ENCODE data around the gene VPS16.

Gene VPS16

GRCh38 chr20:2840138-2840966 lies at the start of gene VPS16, which contains the start of gene PCED1A:
TSS of gene VPS16 (plus strand) at chr20:2840745. CDS start at chr20:2840775, 30 bp downstream.
TSS of gene PCED1A (minus strand) at chr20:2840655. CDS start at chr20:2839912, 743 bp downstream.
- peak; percentile 64 for DNase-seq

DNA sequence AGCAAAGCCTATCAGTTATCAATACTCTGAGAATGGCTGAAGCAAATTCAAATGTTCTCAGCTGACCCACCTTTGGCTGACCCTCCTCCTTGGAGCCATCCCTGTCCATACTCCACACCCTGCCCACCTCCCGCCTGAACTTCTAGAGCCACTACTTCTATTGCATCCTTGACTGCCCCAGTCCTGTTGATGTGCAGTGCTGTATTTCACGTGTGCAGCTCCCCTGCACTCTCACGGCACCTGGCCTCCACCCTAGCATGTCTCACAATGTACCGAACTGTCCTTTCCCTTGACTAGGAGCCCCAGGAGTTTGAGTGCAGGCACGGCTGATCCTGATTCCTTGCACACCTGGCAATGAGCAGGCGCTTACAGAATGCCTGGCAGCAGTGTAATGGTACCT lies 47.1 kb upstream of the VPS16 start:
- DNase-seq, result no peak

- no peak for DNase-seq
Observed at GRCh38 chr20:2794202-2794748, 46.3 kb upstream of the VPS16 start.

- no peak for DNase-seq
Observed at GRCh38 chr20:2794866-2795447, 45.6 kb upstream of the VPS16 start.

- no peak for DNase-seq
Observed at GRCh38 chr20:2795451-2795850, 45.1 kb upstream of the VPS16 start.

DNA sequence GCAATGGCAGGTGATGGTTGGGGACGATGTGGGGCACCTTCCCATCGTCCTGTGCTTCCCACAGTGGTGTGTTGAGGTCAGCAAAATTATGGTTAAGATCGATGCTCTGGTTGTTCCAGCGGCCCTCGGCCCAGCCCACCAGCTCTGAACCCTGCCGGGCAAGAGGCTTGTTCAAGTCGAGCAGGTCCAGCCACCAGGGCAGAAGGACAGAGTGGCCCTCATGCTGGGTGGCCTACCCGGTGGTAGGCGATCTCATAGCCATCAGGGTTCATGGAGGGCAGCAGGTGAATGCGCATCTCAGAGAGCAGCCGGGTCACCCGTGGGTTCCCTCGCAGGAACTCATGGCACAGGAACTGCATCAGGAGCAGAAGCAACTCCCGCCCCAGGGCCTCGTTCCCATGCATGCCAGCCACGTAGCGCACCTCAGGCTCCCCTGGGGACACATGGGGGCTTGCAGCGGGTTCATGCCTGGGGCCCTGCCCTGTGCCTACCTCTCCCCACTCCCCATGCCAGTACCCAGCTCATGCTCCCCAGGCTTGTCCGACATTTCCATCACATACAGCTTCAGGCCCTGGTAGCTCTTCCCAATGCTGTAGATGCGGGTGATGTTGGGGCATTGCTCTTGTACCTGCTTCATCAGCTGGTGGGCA lies 44.4 kb upstream of the VPS16 start:
- DNase-seq, result no peak

GRCh38 chr20:2797136-2797983 lies 43.2 kb upstream of the VPS16 start:
- DNase-seq, result no peak

DNA sequence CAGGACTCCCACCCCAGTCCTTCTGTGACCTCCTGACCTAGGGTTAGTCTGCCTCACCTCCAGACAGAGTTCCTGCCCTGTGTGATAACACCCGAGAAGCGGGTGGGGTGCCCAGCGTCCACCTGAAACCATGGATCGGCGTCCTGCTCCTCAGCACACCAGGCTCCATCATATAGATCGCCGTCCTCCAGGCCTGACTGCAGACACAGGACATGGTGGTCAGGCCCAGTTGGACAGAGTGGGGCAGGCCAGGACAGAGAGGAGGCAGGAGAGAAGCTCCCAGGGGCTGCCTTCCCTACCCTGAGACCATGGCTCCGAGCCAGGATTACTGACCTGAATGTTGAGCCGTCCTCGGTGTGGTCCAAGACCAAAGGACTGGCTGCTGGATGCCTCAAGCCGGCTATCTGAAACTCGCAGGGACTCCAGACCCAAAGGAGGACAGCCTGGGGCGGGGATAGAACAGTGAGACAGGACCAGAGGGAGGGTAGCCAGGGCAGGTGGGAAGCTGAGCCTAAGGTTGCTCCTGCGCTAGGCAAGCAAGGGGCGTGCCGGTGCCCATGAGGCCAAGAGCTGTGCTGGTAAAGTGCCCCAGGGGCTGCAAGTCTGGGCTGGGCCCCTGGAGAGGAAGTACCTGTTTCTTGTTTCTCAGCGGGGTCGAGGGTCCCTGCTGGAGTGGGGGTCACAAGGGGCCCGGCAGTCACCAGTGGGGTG lies 42.3 kb upstream of the VPS16 start:
- no peak for DNase-seq

DNA sequence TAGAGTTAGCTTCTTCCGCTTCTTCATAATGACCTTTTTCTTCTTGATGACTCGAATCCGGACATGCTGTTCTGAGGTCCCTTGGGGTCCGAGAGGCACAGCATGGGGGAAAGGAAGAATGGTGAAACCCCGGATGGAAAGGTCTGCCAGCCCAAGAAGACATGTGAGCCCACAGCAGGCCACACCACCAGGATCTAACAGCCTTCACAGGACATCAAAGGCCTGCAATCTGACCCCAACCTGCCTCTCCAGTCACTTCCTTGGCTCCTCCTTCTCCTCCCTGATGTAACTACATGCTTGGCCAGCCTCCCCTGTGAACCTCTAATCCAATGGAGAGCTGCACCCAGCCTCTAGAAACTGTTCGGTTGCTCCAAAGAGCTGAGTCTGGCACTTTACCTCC lies 41.7 kb upstream of the VPS16 start:
- DNase-seq, result no peak

DNA sequence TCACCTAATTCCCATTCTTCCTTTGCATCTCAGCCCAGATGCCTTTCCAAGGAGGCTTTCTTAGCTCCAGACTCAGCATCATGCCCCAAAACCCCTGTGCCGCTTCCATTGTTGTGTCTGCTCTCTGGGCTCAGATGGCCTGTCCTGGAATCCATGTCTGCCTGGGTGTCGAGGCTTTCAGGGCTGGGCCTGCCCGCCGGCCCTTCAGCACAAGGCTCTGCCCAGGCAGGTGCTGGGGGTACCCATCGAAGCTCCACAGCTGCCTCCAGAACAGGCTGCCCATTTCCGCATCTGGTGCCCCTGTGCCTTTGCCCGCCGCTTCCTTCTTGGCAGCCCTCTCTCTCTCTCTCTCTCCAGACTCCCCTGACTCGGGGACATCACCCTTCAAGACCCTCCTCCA lies 41.3 kb upstream of the VPS16 start:
- no peak for DNase-seq

DNA sequence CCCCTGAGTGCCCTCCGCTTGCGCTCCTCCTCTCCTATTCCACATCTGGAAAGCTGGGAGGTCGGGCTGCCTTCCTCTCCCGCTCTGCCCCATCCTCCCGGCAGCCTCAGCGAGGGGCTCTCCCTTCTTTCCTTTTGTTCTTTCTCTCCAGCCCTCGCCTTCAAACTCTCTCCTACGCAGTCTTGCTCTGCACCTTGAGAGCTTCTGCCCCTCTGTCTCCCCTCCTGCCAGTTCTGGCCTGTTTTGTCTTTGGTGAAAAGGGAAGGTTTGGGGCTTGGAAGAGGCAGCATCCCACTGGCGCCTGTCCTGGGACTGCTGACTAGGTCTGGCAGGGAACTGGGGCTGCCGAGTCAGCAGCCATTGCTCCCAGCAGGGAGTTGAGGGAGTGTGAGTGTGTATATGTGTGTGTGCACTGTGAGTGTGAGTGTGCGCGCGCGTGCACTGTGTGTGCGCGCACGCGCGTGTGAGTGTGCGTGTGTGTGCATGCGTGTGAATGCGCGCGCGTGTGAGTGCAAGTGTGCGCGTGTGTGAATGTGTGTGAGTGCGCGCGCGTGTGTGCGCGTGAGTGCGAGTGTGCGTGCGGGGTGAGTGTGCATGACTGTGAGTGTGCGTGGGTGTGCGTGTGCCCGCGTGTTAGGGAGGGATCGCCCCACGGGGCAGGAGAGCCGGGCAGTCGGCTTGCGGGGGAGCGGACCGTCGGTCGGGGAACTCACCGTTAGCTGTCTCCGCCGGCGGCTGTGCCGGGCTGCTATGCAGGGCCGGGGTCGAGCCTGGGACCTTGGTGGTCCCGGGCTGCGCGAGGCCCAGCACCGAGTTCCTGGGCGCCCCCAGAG lies 40.6 kb upstream of the VPS16 start:
- DNase-seq, result no peak

DNA sequence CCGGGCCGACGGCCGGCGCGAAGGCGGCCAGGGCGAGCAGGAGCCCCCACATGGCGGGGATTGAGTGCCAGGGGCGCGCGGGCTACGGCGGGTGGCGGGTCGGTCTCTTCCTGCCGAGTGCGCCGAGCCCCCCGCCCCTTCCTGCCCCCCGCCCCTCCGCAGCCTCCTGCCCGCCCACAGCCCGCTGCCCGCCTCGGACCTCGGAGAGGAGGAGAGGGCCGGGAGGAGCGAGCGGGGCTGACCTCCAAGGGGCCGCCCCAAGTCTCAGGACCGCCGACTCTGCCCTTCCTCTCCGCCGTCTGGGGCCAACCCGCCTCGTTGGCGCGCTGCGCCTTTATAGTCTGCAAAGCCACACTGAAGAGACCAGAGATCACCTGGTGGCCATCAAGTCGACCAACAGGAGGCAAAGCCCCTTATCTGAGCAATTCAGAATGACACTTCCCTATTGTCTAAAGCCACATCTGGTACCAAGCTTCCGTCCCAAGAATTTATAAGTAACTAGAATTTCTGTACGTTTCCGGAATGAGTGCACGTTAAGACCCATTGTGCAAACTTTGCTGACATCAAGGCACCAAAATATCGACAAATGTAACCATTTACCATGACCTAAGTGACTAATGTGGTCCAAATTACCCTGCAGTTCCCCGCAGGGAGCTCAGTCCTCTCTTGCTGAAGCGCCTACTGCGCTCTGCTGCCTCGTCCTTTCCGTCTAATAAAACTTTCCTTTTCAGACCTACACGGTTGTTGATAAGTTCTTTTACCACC lies 39.8 kb upstream of the VPS16 start, which contains the start of gene CPXM1:
TSS of gene CPXM1 (minus strand) at position 107 of the 765 bp plus-strand sequence. CDS start at position 52, 55 bp downstream.
- no peak for DNase-seq

GRCh38 chr20:2801286-2801728 lies 39.2 kb upstream of the VPS16 start:
- DNase-seq, result no peak

DNA sequence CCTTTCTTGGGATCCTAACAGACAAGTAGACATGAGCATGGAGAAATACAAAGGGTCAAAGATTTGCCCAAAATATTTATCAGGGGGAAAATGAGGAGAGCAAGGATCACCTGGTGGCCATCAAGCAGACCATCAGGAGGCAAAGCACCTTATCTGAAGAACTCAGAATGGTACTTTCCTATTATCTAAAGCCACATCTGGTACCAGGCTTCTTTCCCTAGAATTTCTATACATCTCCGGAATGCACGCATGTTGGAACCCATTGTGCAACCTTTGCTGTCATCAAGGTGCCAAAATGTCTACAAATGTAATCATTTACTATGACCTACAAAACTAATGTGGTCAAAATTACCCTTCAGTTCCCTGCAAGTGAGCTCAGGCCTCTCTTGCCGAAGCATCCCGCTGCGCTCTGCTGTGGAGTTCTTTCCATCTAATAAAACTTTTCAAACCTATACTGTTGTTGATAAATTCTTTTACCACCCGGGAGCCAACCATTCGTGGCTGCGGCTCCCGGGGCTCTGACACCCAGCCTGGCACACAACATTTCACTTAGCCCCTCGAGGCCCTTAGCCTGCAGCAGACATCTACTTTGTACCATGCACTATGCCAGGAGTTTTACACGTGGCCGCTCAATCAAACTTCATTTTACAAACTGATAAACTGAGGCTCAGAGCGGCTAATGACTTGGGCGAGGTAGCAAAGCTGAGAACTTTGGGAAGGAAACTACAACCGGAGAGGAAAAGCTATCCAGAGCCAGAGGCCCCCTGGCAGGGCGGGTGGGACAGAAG lies 36.3 kb upstream of the VPS16 start:
- no peak for DNase-seq

- DNase-seq, result no peak
Observed at GRCh38 chr20:2804852-2805688, 35.5 kb upstream of the VPS16 start.

DNA sequence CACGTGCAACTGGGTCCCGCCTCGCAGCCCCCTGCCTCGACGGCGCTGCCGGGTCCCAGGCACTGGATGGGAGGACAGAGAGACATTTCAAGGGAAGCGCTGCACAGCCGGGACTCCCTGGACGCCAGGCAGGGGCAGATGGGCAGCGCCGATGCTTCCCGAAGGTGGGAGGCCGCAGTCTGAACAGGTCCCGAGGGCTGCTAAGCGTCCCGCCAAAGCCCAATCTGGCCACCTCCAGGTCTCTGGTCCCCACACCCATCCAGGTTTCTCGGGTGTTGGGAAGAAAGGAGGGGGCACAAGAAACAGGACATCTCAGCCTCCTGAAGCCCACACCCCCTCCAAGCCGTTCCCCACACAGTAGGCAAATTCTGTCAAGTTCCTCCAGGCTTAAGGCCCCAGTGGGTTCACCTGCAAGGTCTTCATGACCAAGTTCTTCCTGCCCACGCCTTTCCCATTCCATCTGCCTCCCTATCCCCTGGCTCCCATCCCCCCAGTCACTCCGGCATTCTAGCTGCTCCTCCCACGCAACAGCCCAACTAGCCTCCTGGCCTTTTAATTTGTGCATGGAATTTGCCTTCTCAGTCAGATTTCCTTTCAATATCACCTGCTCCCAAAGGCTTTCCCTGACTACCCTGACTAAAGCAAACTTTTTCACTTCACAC lies 34.7 kb upstream of the VPS16 start:
- no peak for DNase-seq

GRCh38 chr20:2806351-2806701 lies 34.2 kb upstream of the VPS16 start:
- no peak for DNase-seq

- DNase-seq, result no peak
Observed at GRCh38 chr20:2807019-2807418, 33.5 kb upstream of the VPS16 start.

All from DMS153 (cell line).